OCI-LY7 (cell line): ENCODE measurements around the gene OR1I1. TPM values are rescaled to one million over a fixed set of nuclear protein-coding genes. Genes with fewer than 3 reads are reported as not detected.

Experiments used
- BruUV-seq: library from RNA; stranded (reverse); fragments of 400-500 nt; replicated peaks from 2 replicates; lab custom pipeline; 2021; lab: Mats Ljungman, UMichigan
- CTCF ChIA-PET: fragments of 300-600 bp; sonication (Branson Sonifier 250); formaldehyde crosslinking; loops from one replicate; lab custom pipeline; 2022; ENCODE audit warnings: antibody characterized with exemption; ENCODE audit not compliant: unreplicated experiment; lab: Charles Lee
- POLR2A ChIA-PET: fragments of 300-600 bp; sonication (Branson Sonifier 250); formaldehyde crosslinking; loops from one replicate; lab custom pipeline; 2022; ENCODE audit warnings: antibody characterized with exemption; lab: Charles Lee
- DNase-seq: peaks from one replicate; pipeline ENCODE4 v3.0.0-alpha.2; 2015; ENCODE audit warnings: low spot score
- H2AFZ ChIP-seq: fragments of 200-600 bp; sonication (generic), shearing (Covaris generic); 2 replicates; pipeline ENCODE4 v1.6.1; 2014; ENCODE audit warnings: mild to moderate bottlenecking, antibody characterized with exemption, low read length, moderate library complexity
- H3K27ac ChIP-seq: fragments of 200-600 bp; sonication (generic); 2 replicates; pipeline ENCODE4 v1.5.1; 2014; ENCODE audit warnings: mixed run types, low read depth, mild to moderate bottlenecking, moderate library complexity, low read length, inconsistent platforms; ENCODE audit not compliant: poor library complexity, severe bottlenecking
- H3K36me3 ChIP-seq: fragments of 200-600 bp; sonication (generic); 2 replicates; pipeline ENCODE4 v1.6.1; 2014; ENCODE audit warnings: mild to moderate bottlenecking, antibody characterized with exemption, low read length, moderate library complexity, mixed read lengths; ENCODE audit not compliant: insufficient read depth
- H3K4me1 ChIP-seq: fragments of 200-600 bp; sonication (generic); 2 replicates; pipeline ENCODE4 v1.5.1; 2014; ENCODE audit warnings: mild to moderate bottlenecking, low read length; ENCODE audit not compliant: insufficient read depth, poor library complexity, severe bottlenecking
- H3K4me2 ChIP-seq: fragments of 200-600 bp; sonication (generic); 2 replicates; pipeline ENCODE4 v1.6.1; 2014; ENCODE audit warnings: mild to moderate bottlenecking, low read length
- H3K4me3 ChIP-seq: fragments of 200-600 bp; sonication (generic); 2 replicates; pipeline ENCODE4 v1.5.1; 2014; ENCODE audit warnings: mild to moderate bottlenecking, low read depth, low read length; ENCODE audit not compliant: poor library complexity, severe bottlenecking
- H3K79me2 ChIP-seq: fragments of 200-600 bp; sonication (generic); 2 replicates; pipeline ENCODE4 v1.6.1; 2016; ENCODE audit warnings: low read depth, mild to moderate bottlenecking, low read length, moderate library complexity, mixed read lengths; ENCODE audit not compliant: insufficient read depth
- H3K9me2 ChIP-seq: fragments of 200-600 bp; sonication (generic); 2 replicates; pipeline ENCODE4 v1.6.1; 2016; ENCODE audit warnings: mild to moderate bottlenecking, low read length, mixed read lengths; ENCODE audit not compliant: insufficient read depth
- H3K9me3 ChIP-seq: fragments of 200-600 bp; sonication (generic); 2 replicates; pipeline ENCODE4 v1.6.1; 2014; ENCODE audit warnings: mild to moderate bottlenecking, mixed run types, low read length, mixed read lengths
- H4K20me1 ChIP-seq: fragments of 200-600 bp; sonication (generic); 2 replicates; pipeline ENCODE4 v1.6.1; 2014; ENCODE audit warnings: mild to moderate bottlenecking, antibody characterized with exemption, low read length, moderate library complexity, mixed read lengths; ENCODE audit not compliant: insufficient read depth
- CTCF ChIP-seq: fragments of 200-600 bp; sonication (generic); conservative IDR thresholded peaks from 2 replicates; pipeline ENCODE4 v1.5.1; 2014; ENCODE audit warnings: mild to moderate bottlenecking, antibody characterized with exemption, low read length, moderate library complexity, mixed read lengths
- EZH2phosphoT487 ChIP-seq: fragments of 200-600 bp; sonication (generic); IDR thresholded peaks from 2 replicates; pipeline ENCODE4 v1.6.1; 2018; ENCODE audit warnings: low read depth, borderline replicate concordance, mild to moderate bottlenecking, mixed run types, antibody characterized with exemption, low read length, moderate library complexity, mixed read lengths
- intact Hi-C: fragments of 100-400 bp; cut with micrococcal nuclease; formaldehyde crosslinking; loops from one replicate; pipeline ENCODE4 v1.10.0; 2022; ENCODE audit not compliant: unreplicated experiment
- total RNA-seq, 2 experiments: library from RNA; depleted of rRNA in 1 of 2; stranded (reverse); fragments of >200 nt in 1 of 2; shearing (Covaris generic) in 1 of 2; gene quantifications; 2 replicates each; pipeline ENCODE4 v1.2.3, GENCODE V29; 2014 to 2022

The OR1I1 gene
- total RNA-seq, 2 experiments from 2014 or later, result not detected

- Histone ChIP-seq H3K4me2 (no peak overlapping the region), H3K4me1 (no peaks in the 10 kb centered on the region), H4K20me1 (no peaks in the 10 kb centered on the region), H3K9me3 (no peaks in the 10 kb centered on the region), H3K27ac (no peak overlapping the region), H2AFZ (no peak overlapping the region), H3K4me3 (no peak overlapping the region), H3K9me2 (no peaks in the 10 kb centered on the region), H3K36me3 (no peaks in the 10 kb centered on the region), H3K79me2 (no peaks in the 10 kb centered on the region)
- intact Hi-C loops, result no loop called here
- DNase-seq, result no peak
- ChIA-PET POLR2A (no interaction called here), CTCF (no interaction called here)
- TF ChIP-seq EZH2phosphoT487, result no peak
- no peak for TF ChIP-seq CTCF
- no TSS peak for BruUV-seq
Measured at GRCh38 chr19:15038294-15038693, 43.7 kb upstream of the OR1I1 start.

- intact Hi-C loops, result no loop called here
- no peak overlapping the region for H2AFZ ChIP-seq
- POLR2A ChIA-PET, result no interaction called here
- no peak overlapping the region for H3K4me3 ChIP-seq
- CTCF ChIA-PET, result no interaction called here
- no peak for DNase-seq
- H3K4me1 ChIP-seq, result no peaks in the 10 kb centered on the region
- no peaks in the 10 kb centered on the region for H3K79me2 ChIP-seq
- H3K4me2 ChIP-seq, result no peak overlapping the region
- H3K9me2 ChIP-seq, result no peaks in the 10 kb centered on the region
- H3K27ac ChIP-seq, result no peak overlapping the region
- no peaks in the 10 kb centered on the region for H3K9me3 ChIP-seq
- no peak for TF ChIP-seq CTCF
- no peak for TF ChIP-seq EZH2phosphoT487
- no peaks in the 10 kb centered on the region for H4K20me1 ChIP-seq
- H3K36me3 ChIP-seq, result no peaks in the 10 kb centered on the region
- no TSS peak for BruUV-seq
Measured at GRCh38 chr19:15042003-15042402, 40.0 kb upstream of the OR1I1 start.

- ChIA-PET POLR2A (no interaction called here), CTCF (no interaction called here)
- H3K4me2 ChIP-seq, result no peak overlapping the region
- no TSS peak for BruUV-seq
- H3K4me1 ChIP-seq, result no peaks in the 10 kb centered on the region
- no peaks in the 10 kb centered on the region for H4K20me1 ChIP-seq
- H3K36me3 ChIP-seq, result no peaks in the 10 kb centered on the region
- no peaks in the 10 kb centered on the region for H3K9me2 ChIP-seq
- no peaks in the 10 kb centered on the region for H3K9me3 ChIP-seq
- H3K4me3 ChIP-seq, result no peak overlapping the region
- no peak for DNase-seq
- H3K27ac ChIP-seq, result no peak overlapping the region
- intact Hi-C loops, result no loop called here
- no peak overlapping the region for H2AFZ ChIP-seq
- no peaks in the 10 kb centered on the region for H3K79me2 ChIP-seq
- no peak for TF ChIP-seq CTCF
- no peak for TF ChIP-seq EZH2phosphoT487
Measured at GRCh38 chr19:15042826-15043225, 39.2 kb upstream of the OR1I1 start.
